Gastroesophageal sphincter (tissue), 3 donors: ENCODE data around the gene IFIT3.

Experiments
- CTCF ChIP-seq, 4 experiments: fragments of 200-600 bp in 2 of 4; fragments of 450-650 bp in 2 of 4; sonication (generic) in 1 of 4; IDR thresholded peaks; one replicate each; pipeline ENCODE4 v1.5.1; 2017 to 2019; ENCODE audit warnings: antibody characterized with exemption in 4 of 4, mild to moderate bottlenecking in 2 of 4, moderate library complexity in 2 of 4
- POLR2AphosphoS5 ChIP-seq: sonication (generic); formaldehyde crosslinking; IDR thresholded peaks from one replicate; pipeline ENCODE4 v1.6.1; 2017; ENCODE audit warnings: antibody characterized with exemption

GRCh38 chr10:89342206-89342958 is 14.6 kb downstream of the IFIT3 start:
- TF ChIP-seq CTCF (IDR thresholded peaks at IDR 0.05) = no peak
- no peak for TF ChIP-seq POLR2AphosphoS5
